Fibroblast of skin of back (primary cell): ENCODE measurements around the gene CTU1.
A peak's percentile ranks its signal among the peaks of the same experiment; 100 is the strongest.

Source experiments
- DNase-seq: peaks from one replicate; pipeline ENCODE4 v3.0.0-alpha.2; 2013

CTU1 gene

DNA sequence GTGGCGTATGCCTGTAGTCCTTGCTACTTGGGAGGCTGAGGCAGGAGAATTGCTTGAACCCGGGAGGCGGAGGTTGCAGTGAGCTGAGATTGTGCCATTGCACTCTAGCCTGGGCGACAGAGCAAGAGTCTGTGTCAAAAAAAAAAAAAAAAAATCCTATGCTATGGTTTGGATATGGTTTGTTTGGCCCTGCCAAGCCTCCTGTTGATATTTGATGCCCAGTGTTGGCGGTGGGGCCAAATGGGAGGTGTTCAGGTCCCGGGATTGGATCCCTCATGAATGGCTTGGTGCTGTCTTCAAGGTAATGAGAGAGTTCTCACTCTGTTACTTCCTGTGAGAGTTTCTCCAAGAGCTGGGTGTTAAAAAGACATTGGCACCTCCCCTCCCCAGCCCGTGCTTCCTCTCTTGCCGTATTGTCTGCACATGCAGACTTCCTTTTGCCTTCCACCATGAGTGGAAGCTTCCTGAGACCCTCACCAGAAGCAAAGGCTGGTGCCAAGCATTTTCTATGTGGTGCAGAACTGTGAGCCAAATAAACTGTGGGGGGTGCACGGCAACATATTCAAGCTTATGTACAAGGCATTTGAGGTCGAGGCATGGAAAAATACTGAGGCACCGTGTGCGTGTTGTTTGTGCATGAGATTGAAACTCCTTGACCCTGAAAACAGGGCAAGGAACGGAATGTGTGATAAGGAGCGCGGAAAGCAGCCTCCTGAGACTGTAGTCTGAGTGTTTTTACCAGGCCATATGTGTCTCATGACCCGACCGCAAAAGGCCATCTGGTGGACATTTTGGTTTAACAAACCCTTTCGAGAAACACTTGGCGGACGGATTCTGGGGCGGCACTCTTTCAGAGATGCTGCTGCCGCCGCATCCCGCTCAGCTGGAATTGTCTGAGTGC lies 23.8 kb upstream of the CTU1 start:
- peak; percentile 39 for DNase-seq

DNA sequence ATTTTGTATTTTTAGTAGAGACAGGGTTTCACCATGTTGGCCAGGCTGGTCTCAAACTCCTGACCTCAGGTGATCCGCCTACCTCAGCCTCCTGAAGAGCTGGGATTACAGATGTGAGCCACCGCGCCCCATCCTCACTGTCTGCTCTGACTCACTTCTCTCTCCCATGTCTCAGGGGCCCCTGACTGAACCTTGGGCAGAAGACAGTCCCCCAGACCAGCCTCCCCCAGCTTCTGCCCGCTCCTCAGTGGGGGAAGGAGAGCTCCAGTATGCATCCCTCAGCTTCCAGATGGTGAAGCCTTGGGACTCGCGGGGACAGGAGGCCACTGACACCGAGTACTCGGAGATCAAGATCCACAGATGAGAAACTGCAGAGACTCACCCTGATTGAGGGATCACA lies 21.5 kb upstream of the CTU1 start:
- DNase-seq, result no peak

DNA sequence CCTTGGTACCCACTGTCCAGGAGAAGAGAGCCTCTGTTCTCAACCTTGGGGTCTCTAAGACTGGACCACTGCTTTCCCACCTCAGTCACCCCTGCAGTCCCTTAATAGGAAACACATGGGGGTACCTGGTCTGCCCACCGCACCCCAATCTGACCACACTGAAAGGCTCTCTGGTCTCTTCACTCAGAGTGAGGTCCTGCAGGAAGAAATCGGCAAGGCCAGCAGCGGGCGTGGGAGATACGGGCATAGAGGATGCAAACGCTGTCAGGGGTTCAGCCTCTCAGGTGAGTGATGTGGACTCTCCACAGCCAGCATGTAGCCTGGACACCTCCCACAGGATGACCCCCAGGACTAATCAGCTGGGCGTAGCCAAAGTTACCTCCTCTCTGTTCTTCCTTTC lies 20.0 kb upstream of the CTU1 start:
- no peak for DNase-seq

DNA sequence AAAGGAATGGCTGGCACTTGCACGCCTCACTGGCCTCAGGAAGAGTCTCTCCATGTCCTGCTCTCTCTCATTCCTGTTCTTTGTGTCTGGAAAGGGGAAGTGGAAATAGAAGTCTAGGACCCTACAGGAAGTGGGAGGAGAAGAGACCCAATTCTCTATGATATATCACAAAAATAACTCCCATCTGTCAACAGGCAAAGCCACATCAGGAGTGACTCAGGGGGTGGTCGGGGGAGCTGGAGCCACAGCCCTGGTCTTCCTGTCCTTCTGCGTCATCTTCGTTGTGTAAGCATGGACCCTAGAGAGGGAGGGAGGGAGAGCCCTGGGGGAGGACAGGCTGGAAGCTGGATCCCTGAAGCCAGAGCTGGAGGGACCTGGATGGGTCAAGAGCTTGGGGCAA lies 19.5 kb upstream of the CTU1 start:
- peak; percentile 66 for DNase-seq

DNA sequence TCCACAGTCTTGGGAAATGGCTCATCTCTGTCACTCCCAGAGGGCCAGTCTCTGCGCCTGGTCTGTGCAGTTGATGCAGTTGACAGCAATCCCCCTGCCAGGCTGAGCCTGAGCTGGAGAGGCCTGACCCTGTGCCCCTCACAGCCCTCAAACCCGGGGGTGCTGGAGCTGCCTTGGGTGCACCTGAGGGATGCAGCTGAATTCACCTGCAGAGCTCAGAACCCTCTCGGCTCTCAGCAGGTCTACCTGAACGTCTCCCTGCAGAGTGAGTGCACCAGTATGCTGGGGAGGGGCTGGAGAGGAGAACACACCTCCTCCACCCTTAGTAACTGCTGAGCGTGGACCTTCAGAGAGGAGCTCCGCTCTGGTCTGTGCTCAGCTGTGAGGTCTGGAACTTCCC lies 18.8 kb upstream of the CTU1 start:
- DNase-seq, result no peak

DNA sequence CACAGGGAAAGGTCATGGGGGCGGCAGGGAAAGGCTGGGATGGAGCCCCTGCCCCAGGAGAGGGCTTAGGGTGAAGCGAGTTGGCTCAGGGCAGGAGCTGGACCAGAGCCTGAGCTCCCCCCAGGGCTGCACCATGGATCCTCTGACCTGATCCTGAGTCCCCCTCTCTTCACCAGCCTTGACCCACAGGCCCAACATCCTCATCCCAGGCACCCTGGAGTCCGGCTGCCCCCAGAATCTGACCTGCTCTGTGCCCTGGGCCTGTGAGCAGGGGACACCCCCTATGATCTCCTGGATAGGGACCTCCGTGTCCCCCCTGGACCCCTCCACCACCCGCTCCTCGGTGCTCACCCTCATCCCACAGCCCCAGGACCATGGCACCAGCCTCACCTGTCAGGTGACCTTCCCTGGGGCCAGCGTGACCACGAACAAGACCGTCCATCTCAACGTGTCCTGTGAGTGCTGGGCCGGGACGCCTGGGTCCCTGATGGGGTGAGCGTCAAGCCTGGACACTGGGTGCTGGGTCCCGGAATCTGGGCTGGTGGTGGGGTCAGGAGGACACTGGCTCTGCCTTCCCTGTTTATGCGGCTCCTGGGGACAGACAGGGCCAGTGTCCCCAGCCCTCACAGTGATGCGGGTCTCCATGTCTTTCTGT lies 17.3 kb upstream of the CTU1 start:
- DNase-seq, result no peak

DNA sequence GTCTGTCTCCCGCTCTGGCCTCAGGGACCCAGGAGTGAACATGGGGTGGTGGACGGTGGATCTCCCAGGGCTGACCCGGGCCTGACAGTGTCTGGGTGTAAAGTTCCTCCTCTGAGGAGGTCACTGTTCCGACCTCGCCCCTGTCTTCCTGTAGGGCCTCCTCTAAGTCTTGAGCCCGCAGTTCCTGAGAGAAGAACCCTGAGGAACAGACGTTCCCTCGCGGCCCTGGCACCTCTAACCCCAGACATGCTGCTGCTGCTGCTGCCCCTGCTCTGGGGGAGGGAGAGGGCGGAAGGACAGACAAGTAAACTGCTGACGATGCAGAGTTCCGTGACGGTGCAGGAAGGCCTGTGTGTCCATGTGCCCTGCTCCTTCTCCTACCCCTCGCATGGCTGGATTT lies 16.5 kb upstream of the CTU1 start, which contains the start of gene SIGLEC9:
SIGLEC9 (plus strand) TSS at position 178 of the 400 bp plus-strand sequence; CDS start at position 247, 69 bp downstream.
- DNase-seq, result no peak

DNA sequence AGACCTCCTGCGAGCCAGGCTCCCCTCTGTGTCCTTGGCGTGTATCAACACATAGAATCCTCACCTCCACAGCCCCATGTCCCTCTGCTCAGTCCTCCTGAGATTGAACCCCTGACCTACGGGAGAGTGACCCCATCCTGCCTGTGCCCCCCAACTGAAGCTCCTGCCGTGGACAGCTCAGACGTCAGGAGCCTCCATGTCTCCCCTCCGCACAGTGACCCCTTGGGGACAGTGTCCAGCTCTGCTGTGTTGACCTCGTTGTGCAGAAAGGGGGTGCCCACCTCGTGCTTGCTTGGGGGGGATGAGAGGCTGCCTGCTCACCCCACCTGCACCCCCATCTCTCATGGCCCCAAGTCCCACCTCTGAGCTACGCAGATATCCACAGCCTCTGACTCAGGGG lies 16.0 kb upstream of the CTU1 start:
- DNase-seq, result no peak

DNA sequence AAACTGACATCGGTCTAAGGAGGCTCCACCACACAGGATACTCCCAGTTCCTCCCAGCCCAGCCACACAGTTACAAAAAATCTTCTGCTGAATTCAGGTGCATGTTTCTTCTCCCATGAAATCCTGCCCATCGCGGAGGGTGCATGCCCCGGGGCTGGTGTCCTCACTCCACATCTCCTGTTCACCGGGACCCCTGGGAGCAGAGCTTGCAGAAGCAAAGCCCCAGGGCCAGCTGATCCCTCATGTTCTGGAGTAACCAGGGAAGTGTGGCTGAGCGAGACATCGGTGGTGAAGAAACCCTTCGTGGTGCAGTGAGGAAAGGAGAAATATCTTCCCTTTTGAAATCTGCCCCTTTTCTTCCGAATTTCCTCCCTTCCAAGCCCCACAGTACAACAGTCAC lies 15.6 kb upstream of the CTU1 start:
- no peak for DNase-seq

DNA sequence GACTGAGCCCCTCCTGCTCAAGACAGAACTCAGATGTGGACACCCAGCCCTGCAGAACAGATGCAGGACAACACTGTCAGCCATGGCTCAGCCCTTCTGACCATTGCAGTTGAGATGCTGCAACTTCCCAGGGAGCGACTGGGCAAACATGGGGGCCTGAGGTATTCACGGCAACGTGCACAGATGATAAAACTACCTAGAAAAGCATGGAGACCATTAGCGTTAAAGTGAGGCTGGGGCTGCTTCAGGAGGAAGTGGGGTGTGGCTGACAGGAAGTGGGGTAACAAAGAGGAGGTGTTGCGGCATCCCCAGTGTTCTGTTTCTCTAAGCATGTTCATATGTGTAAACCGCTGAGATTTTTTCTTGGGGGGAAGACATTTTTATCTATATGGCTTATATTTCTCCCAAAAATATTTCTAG lies 15.2 kb upstream of the CTU1 start:
- no peak for DNase-seq

DNA sequence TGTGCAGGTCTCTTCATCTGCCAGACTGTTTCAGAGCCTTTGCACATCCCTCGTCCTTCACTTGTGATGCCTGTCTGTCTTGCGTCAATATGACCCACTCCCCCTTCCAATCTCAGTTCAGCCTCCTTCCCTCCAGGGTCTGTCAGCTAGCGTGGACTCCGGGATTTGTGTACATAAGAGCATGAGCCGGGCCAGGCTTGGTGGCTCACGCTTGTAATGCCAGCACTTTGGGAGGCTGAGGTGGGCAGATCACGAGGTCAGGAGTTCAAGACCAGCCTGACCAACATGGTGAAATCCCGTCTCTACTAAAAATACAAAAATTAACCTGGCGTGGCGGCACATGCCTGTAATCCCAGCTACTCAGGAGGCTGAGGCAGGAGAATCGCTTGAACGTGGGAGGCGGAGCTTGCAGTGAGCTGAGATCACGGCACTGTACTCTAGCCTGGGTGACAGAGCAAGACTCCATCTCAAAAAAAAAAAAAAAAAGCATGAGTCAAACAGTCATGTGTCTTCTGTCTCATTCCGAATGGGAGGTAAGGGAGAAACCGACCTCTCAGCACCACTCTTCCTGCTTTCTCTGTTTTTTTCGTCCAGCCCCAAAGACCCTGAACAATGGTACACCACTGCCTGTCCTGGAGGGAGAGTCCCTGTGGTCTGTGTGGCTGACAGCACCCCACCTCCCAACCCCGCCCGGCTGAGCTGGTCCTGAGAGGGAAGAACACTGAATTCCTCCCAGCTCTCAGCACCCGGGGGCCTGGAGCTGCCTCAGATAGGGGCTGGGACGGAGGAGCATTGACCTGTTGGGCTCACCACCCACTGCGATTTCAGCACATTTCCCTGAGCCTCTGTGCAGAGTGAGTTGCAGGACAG lies 14.1 kb upstream of the CTU1 start:
- no peak for DNase-seq

DNA sequence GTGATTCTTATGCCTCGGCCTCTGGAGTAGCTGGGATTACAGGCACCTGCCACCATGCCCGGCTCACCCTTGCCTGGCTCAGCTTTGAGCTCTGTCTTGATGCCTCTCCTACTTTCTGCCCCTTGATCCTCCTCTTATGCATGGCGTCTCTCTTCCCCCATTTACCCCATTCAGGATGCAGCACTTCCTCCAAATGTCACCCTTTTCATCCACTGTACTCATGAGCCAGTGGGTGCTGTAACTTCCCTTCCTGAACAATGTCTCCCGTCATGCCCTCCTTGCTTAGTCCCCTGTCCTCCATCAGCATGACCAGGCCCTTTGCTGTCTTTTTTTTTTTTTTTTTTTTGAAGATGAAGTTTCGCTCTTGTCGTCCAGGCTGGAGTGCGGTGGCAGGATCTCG lies 13.0 kb upstream of the CTU1 start:
- no peak for DNase-seq

DNA sequence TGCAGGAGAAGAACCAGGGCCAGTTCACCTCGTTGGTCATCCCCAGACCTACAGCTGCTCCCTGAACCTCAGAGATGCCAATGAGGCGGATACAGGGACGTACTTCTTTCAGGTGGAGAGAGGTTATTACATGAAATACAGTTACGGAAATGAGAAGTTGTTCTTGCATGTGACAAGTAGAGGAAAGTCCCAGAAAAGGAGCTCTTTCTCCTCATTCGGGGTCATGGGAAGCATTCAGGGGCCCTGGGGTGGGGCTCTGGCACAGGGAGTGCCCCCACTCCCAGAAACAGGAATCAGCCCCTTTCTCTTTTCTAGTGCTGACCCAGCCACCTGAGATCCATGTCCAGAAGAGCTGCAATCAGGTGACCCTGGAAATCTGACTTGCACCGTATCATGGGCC lies 12.0 kb upstream of the CTU1 start:
- DNase-seq, result no peak

DNA sequence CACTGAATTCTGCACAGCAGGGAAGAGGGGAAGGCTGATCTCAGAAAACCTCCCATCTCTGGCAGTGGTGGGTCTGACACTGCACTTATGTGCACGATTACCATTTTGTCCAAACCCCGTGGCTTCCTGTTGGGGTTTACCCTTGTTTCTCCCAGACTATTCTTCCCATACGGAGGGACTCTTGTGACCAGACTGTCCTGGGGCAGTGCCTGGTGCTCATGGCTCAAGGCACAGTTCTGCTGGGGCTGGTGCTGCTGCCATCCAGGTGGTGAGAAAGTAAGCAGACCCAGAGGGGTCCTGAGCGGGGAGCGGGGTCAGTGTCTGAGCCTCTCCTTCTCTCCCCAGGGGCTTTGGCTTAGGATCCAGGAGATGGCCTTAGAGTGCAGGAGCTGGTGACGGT lies 11.4 kb upstream of the CTU1 start:
- DNase-seq, result no peak

DNA sequence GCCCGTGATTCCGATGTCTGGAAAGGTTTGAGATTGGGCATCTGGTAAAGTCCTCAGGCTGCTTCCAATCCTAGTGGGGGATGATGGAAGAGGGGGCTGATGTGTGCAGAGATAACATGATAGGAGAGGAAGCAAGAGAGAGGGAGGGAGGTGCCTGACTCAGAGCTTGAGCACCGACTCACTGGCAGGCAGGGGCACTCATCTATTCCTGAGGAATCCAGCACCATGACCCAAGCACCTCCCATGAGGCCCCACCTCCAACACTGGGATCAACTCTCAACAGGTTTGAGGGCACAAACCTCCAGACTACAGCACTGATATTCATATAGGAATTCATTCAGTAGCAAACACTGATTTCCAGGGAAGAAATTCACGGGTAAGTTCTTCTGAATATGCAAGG lies 10.9 kb upstream of the CTU1 start:
- no peak for DNase-seq

DNA sequence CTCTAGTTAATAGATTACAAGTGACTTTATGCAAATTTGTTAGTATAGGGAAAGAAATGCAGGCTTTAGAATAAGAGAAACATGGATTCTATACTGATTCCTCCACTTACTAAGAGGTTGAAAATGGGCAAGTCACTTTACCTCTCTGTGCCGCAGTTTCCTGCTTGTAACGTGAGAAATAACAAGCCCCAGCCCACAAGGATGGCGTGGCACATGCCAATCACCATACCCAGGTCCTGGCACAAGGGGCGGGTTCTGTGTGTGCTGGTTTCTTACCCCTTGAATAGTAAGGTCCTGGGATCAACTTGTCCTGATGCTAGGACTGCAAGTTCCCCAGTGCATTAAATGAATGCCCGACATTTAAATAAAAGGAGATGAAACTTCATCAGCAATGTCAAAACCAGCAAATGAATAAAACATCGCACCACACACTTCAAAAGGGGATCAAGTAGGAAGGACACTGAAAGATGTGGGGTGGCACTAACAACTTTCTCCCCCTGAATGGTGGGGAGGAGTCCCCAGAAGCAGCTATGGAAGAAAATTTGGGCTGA lies 8.6 kb upstream of the CTU1 start:
- DNase-seq, result no peak

DNA sequence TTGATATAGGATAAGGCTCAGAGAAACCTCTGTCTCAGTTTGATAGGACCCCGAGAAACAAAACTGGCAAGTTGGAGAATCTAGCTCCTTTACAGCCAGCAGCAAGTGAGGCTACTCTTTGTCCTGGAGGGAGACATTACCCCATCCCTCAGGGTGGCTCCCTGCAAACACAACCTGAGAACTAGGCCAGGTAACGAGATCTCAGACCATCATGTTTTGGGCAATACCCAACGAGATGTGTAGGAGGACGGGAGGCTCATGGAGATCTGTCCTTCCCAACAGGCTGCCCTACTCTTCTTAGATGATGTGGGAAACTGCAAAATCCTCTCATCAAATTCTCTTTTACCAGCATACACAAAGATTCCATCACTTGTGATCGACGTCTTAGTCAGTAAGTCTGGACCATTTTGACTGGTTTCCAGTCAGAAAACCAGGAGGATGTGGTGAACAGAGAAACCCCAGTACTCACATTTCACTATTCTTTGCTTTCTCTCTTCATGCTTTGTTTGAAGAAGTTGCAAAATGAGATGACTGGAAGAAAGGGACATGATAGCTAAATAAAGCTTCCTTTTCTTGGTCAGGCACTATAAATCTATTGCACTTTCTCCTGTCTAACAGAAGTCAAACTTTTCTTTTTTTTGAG lies 6.0 kb upstream of the CTU1 start:
- no peak for DNase-seq

DNA sequence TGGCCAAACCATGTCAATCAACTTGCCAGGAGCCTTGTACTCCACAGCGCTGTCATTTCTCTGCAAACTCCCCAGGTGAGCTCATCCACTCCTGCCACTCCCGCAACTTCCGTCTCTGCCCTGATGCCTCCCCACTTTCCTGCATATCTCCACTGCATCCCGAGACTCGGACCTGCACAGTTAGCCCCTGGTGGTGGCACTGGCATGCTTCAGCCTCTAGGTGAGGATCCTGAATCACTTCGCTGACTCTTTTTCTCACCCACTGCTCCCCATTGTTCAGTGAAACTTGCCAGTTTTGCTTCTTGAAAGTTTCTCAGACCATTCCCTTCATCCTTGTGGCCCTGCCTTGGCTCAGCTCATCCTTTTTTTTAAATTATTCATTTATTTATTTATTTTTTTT lies 3.4 kb upstream of the CTU1 start:
- DNase-seq, result no peak

DNA sequence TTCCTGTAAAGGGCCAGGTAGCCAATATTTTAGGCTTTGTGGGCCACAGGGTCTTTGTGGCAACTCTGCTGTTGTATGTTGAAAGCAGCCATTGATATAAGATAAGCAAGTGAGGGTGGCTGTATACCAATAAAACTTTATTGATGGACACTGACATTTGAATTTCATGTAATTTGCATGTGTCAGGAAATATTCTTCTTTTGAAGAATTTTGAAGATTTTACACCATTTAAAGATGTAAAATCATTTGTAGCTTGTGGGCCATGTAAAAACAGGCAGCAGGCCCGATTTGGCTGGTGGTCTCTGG lies 2.4 kb upstream of the CTU1 start:
- no peak for DNase-seq

DNA sequence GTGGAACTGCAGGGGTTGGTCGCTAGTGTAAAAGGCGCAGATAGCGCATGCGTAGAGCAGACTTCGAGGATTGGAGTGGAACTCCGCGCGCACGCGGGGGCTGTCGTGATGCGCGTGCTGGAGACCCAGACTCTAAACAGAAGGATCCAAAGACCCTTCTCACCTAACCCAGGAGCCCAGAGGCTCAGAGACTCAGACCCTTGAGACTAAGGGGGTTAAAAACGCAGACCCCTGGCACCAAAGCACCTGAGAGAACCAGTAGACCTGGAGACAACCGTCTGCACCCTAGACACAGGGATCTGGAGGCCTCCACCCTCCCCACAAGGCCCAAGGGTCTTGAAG lies 567 bp upstream of the CTU1 start:
- no peak for DNase-seq

DNA sequence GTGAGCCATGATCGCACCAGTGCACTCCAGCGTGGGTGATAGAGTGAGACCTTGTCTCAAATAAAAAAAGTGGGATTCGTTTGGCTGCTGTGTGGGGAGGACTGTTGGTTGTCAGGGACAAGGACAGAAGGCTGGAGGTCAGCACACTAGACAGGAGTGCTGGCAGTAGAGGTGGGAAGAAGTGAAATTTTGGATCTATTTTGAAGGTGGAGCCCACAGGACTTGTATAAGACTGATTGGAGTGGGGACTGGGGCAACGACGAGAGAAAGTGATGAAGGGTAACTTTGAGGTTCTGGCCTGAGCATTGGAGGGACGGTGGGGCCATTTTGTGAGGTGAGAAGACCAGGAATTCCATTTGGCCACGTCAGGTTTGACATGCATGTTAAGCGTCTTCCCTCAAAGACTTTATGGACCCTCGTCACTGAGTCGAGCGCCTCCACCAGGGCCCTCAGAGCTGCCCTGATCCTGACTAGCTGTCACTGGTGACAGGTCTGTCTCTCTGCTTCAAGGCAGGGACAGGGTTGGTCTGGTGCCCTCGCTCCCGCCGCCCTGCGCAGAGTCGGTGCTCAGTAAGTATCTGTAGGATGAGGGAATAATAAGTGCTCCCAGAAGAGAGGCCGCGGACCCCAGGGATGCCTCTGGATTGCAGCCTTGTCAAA lies 673 bp downstream of the CTU1 start:
- peak; percentile 38 for DNase-seq

DNA sequence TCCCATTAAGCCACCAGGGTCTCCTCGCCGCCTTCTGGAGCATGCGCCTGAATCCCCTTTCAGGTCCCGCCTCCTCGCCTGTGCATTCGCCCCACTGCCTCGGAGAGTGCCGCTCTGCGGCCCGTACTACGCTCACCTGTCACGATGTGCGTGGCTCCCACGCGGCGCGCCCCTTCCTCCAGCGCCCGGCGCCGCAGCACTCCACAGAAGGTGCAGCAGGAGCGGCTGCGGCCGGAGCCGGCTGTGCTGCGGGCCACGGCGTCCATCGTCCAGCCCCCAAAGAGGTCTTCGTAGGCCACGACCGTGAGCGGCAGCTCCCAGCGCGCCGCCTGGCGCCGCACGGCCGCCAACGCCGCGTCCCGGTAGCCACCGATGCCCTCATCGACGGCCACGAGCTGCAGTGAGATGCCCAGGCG lies 4.3 kb downstream of the CTU1 start:
- no peak for DNase-seq
